NCI-H82 treated with DMSO at 0.1 percent for 48 hours (cell line): ENCODE measurements around the gene NMRK2.
A peak's percentile ranks its signal among the peaks of the same experiment; 100 is the strongest.
"Not testable (repeated sequence)": the region's sequence is repeated elsewhere in the genome, so short reads cannot be mapped to it uniquely, and the experiment has no call there.

Experiments
- DNase-seq: peaks from one replicate; lab custom pipeline; 2025; ENCODE audit not compliant: unreplicated experiment; lab: John Stamatoyannopoulos, UW

NMRK2 gene

DNA sequence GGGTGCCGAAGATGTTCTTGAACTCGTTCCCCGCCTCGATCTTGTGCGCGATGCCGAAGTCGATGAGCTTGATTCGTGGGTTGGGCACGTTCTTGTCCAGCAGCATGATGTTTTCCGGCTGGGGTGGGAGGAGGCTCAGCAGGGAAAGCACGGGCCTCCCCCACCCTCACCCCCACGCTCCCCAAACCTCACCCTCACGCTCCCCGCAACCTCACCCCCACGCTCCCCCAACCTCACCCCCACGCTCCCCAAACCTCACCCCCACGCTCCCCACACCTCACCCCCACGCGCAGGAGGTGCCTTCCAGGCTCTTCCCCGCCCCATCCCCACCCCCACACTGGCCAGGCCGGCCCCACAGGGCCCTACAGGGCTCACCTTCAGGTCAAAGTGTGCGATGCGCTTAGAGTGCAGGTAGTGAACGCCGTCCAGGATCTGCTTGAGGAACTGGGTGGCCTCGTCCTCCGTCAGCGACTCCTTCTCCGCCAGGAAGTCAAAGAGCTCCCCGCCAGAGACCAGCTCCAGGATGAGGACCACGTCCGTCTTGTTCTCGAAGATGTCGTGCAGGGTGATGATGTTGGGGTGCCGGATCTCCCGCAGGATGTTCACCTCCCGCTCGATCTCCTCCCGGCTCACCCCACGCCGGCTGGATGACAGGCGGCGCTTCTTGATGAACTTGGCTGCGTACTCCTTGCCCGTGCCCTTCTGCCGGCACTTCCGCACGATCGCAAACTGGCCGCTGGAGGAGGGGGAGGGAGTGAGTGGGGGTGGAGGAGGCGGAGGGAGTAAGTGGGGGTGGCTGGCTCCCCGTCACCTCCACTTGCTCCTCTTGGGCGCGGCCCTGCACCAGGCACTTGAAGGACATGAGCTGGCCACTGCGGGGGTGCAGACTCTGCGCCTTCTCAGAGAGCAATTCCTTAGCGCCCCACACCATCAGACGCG is 31.7 kb downstream of the NMRK2 start:
- DNase-seq, result no peak

DNA sequence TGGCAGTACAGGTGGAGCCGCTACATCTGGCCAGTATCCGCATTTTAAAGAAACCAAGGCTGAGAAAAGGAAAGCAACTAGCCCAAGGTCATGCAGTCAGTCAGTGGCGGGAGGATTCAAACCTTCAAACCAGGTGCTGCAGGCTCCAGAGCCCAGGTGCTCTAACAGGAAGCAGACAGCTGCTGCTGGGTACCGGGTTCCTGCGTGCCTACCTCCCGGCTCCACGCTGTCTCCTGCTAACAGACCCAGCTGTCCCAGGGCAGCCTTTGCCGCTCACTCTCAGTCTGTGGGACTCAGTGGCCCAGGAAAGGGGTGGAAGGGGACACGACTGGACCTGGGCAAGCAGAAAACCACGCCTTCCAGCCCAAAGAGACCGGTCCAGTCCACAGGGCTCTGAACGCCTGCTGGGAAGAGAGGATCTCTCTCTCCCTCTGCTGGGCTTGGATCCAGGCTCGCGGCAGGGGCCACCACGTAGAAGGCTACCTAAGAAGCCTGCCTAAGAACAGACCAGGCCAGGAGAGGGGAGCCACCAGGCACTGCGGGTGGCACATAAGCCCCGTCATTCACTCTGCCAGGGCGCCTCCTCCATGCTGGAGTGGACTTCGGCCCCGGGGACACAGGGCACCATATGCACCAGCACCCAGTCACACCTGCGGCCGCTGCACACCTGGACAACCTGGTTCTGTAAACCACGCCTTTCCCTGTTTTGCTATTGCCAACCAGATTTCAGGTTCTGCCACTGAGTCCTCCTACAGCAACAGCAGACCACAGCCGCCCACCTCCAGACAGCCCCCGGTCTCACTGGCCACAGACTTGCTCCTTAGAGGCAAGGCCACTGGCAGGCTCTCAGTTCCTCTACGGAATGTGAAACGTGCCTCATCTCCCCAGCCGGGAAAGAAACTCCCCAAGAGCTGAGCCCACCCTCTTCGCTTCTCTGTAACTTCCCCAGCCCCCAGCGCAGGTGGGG is 33.5 kb downstream of the NMRK2 start:
- DNase-seq, result no peak

DNA sequence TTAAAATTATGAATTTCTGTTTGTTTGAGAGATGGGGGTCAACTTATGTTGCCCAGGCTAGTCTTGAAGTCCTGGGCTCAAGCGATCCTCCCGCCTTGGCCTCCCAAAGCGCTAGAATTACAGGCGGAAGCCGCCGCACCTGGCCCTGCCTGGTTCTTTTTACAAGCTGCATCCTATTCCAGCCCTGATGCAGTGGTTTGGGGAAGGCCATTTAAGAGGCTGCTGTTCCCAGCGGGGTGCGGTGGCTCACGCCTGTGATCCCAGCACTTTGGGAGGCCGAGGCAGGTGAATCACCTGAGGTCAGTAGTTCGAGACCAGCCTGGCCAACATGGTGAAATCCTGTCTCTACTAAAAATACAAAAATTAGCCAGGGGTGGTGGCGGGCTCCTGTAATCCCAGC is 35.1 kb downstream of the NMRK2 start:
- not testable (repeated sequence) for DNase-seq

DNA sequence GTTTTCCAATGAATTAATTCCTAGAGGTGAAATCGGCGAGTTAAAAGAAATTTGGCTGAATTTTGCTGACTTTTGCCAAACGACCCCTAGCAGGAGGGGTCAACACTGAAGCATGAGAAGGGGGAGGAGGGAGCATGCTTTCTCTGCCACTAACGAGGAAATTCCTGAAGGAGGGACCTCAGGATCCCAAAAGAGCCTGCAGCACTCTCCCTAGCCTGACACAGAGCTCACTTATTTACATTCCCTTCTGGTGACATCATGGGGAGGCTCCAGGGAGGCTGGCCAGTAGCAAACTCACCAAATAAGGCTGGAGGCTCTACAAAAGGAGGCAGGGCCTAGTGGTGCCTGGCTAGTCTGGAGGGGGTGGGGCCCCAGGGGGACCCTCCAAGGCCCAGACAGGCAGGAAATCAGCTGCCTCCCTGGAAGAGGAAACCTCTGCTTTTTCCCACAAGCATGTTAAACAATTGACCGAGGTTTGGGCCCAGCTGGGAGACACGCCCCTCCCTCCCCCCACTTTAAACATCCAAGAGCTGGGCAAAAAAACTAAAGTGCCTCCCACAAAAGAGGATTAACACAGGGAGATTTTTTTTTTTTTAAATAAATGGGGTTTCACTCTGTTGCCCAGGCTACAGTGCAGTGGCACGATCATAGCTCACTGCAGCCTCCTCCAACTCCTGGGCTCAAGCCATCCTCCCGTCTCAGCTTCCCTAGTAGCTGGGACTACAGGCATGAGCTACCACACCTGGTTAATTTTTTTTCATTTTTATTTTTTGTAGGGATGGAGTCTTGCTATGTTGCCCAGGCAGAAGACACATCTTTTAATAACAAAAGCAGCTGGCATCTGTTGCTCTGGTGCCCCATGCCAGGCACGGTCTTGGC is 35.9 kb downstream of the NMRK2 start:
- no peak for DNase-seq

DNA sequence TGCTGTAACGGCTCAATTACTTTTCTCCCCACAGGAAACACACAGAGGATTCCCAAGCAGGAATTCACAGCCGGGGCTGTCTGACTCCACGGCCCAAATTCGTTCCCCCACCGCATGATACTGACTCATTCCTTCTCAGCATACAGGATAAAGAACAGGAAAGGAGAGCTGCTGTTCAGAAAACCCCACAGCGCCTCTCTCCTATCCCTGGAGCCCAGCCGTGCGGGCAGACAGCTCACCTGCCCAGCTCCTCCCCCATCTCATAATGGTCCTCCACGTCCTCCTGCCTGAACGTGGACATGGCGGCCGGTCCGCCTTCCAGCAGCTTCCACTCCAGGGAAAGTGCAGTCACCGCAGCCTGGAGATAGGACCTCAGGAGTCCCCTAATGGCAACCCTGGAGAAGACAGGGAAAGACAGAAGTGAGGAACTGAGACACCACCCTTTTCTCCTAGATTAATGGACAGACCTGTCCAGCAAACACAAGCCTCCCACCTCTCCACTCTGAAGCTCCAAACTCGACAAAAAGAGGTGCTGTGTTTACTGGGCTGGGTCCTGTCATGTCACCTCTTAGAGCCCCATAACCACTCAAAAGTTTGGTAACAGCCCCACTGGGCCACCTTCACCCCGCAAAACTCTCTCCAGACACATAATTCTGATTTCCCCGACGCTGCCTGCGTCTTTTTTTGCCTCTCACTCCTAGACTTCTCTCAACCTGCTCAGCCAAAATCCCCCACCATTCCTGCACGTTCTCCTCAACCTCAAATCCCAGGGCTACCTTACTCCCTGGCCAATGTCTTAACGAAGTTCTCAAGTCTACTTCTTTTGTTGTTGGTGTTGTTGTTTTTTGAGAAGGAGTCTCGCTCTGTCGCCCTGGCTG is 36.8 kb downstream of the NMRK2 start:
- DNase-seq, result no peak

DNA sequence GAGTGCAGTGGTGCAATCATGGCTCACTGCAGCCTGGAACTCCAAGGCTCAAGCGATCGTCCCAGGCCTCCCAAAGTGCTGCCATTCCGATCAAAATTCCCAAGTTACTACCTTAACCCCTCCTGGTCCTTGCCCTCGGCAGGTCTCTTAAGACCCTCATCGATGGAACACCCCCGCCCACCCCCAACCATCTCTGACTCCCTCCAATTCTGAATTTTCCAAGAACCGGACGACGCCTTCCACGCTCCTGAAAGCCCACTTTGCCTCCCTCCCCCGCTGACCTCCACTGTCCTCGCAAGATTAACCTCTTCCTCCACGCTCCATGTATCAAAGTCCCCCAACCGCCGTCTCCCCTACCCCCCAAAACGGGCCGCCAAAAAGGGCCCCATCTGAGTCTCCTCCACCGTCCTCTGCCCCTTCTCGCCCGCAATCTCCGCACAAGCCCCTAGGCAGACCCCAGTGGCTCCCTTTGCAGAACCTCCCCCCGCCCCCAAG is 37.5 kb downstream of the NMRK2 start:
- no peak for DNase-seq

DNA sequence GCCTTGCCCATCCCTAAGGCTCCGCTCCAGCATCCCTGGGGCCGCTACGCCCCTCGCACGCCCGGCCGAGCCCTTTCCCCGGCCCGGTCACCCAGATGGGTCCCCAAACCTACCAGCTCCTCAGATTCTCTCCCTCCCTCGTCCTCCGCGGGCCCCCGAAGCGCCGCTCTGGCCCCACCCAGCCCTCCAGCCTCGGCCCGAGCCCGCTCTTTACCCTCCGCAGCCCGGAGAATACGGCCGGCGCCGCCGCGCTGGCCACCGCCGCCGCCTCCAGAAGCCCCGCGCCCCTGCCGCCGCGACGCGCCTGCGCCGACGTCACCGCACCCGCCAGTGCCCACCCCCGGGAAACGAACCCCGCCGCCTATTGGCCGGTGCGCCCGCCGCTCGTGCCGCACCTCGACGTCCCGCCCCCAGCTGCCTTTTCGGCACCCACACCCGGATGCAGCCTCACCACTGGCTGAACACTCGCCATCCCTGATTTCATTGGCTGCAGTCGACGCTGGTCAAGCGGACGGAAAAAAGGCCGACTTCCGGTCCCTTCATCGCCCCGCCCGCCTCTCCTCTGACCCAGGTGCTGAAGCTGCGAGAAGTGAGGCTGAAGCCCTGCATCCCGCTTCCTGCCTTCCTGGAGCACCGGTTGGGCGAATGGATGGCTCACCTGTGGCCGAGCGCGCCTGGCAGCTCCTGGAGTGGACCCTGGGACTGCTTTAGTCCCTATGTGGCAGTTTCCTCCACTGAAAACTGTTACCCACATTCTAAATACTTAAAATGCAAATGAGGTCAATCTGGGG is 38.1 kb downstream of the NMRK2 start, which contains the start of gene DAPK3:
DAPK3 (minus strand) TSS at position 292 of the 791 bp plus-strand sequence. CDS start 1,364 bp downstream, outside the sequence.
- peak; percentile 85 for DNase-seq

DNA sequence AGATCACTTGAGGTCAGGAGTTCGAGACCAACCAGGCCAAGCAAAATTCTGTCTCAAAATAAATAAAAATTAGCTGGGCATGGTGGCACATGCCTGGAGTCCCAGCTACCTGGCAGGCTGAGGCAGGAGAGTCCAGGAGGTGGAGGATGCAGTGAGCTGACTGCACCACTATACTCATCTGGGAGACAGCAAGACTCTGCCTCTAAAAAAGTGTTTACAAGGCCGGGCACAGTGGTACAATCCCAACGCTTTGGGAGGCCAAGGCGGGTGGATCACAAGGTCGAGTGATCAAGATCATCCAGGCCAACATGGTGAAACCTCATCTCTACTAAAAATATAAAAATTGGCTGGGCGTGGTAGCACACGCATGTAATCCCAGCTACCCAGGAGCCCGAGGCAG is 42.3 kb downstream of the NMRK2 start:
- no peak for DNase-seq

DNA sequence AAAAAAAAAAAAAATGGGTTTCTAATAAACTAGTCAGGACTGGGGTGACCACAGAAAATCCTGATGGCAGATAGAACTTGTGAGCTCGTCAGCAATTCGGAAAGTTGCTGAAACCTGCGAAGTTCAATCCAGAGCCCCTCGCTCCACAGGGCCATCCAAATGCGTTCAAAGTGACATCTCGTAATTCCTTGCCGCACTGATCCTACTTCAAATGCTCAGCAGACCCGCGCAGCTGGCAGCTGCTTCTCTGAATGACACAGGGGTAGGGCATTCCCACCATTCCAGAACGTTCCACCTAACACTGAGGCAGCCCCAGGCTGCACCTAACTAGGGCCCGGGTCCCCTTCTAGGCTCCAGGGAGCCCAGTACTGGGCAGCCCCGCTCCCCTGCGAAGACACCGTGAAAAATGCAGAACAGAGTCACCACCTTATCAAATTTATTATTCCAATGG is 42.8 kb downstream of the NMRK2 start:
- no peak for DNase-seq

DNA sequence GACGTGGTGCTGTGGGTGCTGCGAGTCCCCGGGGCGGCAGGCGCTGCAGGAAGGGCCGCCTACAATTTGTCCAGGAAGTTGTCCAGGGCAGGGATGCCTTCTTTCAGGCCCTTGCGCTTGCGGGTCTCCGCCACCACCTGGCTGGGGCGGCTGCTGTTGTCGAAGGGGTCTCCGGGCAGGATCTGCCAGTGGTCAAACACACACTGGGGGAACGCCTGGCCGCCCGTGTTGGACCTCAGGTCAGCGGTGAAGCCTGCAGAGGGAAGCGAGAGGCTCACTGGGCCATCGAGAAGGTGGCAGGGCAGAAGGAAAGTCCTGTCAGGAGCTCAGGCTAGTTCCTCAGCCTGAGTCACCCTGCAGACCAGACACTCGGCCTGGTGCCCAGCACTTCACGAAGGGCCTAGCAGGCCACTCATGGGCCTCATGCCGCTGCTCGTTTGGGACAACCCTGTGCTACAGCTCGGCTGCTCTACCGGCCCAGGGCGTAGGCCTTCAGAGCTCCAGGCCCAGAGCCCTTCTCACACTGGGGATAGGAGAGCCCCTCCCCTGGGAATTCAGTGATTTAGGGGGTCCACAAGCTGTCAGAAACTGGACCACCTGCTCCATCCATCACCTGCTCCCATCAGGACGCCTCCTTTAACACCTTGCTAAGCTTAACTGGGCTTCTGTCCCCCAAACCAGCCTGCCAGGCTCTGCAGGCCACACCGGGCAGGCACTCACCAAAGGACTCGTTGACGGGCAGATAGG is 43.8 kb downstream of the NMRK2 start:
- no peak for DNase-seq

DNA sequence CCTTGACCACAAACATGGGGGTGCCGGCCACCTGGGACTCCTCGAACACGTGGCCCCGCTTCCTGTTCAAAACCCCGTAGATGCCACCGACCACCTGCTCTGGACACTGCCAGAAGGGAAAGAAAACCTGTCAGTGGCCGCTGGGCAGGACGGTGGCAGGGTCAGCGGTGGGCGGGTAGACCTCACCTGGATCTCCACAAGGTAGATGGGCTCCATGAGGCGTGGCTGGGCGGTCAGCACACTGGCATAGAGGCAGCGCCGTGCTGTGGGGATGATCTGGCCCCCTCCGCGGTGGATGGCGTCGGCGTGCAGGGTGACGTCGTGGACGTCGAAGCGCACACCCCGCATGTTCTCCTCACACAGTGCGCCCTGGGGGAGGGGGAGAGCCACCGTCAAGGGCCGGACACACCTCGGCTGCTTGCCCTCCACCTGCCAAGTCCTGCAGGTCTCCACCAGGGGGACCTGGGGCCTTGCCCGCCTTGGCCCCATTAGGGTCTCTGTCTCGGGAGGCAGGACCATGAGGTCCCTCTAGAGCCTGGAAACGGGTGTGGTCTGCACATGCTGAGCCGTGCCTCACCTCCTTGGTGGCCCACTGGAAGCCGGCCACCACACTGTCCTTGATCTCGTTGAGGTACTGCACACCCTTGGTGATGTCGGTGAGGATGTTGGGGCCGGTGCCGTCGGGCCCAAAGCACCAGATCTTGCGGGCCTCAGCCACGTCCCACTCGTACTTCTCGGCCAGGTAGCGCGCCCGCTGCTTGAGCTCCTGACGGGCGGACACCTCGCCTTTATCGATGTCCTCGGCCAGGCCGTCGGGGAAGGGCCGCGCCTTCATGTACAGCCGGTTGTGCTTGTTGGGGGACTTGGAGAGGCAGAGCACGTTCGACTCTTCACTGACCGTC is 44.6 kb downstream of the NMRK2 start:
- DNase-seq, result no peak

DNA sequence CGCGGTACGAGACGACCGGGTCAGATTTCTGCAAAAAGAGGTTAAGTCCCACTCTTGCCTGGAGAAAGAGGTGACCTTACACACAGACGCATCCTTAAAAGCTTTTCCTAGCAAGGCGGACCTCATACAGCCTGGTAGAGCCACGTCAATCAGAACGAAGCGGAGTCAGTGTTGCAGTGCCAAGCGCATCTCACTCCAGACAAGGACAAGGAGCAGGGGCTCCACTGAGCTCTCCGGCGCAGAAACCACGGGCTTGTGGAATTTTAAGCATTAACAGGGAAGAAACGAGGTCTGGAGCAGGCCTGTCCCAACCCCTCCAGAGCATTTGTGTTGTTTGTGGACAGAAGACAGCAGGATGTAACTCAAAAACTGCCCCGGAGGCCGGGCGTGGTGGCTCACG is 45.3 kb downstream of the NMRK2 start:
- DNase-seq, result no peak

DNA sequence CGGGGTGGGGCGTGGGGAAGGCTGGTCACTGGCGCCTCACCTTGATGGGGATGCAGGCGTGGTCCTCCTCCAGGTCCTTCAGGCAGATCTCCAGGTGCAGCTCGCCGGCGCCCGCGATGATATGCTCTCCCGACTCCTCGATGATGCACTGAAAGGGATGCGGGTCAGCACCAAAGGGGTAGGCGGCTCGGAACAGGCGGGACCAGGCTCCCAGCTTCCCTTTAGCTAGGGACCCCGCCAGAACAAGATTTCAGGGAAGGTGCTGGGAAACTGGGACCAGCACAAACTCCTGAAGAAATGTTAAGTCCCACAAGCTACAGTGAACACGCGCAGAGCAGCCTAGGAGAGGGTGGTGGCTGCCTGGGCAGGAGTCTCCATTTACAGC is 46.4 kb downstream of the NMRK2 start:
- no peak for DNase-seq

DNA sequence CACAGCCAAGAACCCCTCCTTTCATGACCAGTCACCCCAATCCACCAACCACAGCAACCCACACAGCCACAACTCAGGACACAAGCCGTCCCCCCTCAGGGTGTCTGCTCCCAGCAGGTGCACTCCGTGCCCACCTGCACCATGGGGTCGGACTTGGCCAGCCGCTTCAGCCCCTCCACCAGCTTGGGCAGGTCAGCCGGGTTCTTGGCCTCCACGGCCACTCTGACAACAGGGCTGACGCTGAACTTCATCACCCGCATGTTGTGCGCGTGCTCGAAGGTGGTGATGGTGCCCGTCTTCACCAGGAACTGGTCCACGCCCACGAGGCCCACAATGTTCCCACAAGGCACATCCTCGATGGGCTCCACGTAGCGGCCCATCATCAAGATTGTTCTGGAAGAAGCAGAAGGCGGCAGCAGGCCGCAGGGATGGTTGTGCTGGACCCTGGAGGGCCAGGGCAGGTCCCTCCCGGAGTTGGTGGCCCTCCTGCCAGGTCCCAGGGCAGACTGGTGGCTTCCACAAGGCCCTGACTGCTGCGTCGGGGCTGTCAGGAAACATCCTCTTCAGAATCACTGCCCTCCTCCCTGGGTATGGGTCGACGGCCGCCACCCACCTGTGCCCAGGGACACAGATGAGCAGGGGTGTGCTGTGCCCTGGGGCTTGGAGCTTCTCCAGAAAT is 46.9 kb downstream of the NMRK2 start:
- DNase-seq, result no peak

DNA sequence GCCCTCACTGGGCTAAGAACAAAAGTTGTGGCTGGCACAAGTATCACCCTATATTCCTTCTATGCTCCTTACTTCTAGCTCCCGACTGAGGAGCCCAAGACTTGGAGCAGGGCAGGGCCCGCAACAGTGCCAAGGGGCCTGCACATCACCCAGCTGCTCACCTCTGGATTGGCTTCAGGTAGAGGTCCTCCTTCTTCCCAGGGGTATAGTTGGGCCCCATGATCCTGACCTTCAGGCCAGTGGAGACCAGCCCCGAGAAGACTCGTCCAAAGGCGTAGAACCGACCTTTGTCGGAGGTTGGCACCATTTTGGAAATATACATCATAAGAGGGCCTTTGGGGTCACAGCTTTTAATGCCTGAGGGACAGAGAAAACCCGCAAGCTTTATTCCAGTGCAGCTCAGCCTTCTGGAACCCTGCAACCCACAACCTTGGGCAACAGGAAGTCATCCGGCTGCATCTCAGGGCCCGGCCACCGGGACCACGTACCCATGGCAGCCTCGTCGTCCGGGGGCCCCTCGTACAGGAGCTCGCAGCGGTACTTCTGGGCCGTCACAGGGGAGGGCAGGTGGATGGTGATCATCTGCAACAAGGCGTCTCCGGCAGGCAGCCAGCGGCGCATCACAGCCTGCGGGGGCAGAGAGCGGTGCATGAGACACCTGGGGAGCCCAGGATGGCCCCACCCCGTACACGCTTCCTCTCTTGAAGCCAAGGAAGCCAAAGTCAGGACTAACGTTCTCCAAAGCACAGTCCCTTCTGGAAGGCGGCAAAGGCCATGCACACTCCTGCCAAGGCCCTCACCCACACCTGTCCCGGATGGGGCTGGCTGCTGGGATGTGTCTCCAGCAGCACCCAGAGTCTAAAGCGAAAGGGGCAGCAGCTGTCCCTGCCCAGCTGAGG is 47.7 kb downstream of the NMRK2 start:
- no peak for DNase-seq
